AG09319 (cell line): Measurements from ENCODE around the gene SLC44A5.
"Not testable (repeated sequence)": the region's sequence is repeated elsewhere in the genome, so short reads cannot be mapped to it uniquely, and the experiment has no call there.

Experiments
- DNase-seq: peaks from one replicate; pipeline ENCODE4 v3.0.0-alpha.2; 2010; ENCODE audit warnings: low read depth; ENCODE audit errors: extremely low read depth
- TF ChIP-seq, protein P1 (sequence below): IDR thresholded peaks from 2 replicates; pipeline ENCODE4 v1.5.1; 2011; ENCODE audit warnings: low read depth, mild to moderate bottlenecking, inconsistent platforms, low read length, moderate library complexity

Gene SLC44A5

GRCh38 chr1:75611014-75611413, at the start of gene SLC44A5:
TSS of gene SLC44A5 (minus strand) at chr1:75611114. CDS start at chr1:75541447, 69,667 bp downstream.
- TF ChIP-seq, protein P1, sequence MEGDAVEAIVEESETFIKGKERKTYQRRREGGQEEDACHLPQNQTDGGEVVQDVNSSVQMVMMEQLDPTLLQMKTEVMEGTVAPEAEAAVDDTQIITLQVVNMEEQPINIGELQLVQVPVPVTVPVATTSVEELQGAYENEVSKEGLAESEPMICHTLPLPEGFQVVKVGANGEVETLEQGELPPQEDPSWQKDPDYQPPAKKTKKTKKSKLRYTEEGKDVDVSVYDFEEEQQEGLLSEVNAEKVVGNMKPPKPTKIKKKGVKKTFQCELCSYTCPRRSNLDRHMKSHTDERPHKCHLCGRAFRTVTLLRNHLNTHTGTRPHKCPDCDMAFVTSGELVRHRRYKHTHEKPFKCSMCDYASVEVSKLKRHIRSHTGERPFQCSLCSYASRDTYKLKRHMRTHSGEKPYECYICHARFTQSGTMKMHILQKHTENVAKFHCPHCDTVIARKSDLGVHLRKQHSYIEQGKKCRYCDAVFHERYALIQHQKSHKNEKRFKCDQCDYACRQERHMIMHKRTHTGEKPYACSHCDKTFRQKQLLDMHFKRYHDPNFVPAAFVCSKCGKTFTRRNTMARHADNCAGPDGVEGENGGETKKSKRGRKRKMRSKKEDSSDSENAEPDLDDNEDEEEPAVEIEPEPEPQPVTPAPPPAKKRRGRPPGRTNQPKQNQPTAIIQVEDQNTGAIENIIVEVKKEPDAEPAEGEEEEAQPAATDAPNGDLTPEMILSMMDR = no peak
- no peak for DNase-seq

- TF ChIP-seq, protein P1 = no peak
- no peak for DNase-seq
Observed at GRCh38 chr1:75655931-75656330, 45.0 kb upstream of the SLC44A5 start.

DNA sequence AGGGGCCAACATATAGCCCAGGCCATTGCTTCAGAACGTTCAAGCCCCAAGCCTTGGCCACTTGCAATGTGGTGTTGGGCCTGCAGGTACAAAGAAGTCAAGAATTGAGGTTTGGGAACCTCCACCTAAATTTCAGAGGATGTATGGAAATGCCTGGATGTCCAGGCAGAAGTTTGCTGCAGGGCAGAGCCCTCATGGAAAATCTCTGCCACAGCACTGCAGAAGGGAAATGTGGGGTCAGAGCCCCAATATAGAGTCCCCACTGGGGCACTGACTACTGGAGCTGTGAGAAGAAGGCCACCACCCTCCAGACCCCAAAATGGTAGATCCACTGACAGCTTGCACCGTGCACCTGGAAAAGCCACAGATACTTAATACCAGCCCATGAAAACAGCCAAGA, 36.3 kb upstream of the SLC44A5 start:
- not testable (repeated sequence) for DNase-seq

DNA sequence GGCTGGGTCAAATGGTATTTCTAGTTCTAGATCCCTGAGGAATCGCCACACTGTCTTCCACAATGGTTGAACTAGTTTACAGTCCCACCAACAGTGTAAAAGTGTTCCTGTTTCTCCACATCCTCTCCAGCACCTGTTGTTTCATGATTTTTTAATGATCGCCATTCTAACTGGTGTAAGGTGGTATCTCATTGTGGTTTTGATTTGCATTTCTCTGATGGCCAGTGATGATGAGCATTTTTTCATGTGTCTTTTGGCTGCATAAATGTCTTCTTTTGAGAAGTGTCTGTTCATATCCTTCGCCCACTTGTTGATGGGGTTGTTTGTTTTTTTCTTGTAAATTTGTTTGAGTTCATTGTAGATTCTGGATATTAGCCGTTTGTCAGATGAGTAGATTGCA, 34.2 kb upstream of the SLC44A5 start:
- not testable (repeated sequence) for DNase-seq

GRCh38 chr1:75643460-75643859, 32.5 kb upstream of the SLC44A5 start:
- TF ChIP-seq, protein P1 = no peak
- DNase-seq = no peak

GRCh38 chr1:75641325-75641724, 30.4 kb upstream of the SLC44A5 start:
- TF ChIP-seq, protein P1 = no peak
- no peak for DNase-seq

GRCh38 chr1:75640137-75640536, 29.2 kb upstream of the SLC44A5 start:
- TF ChIP-seq, protein P1 = no peak
- no peak for DNase-seq

GRCh38 chr1:75632350-75632949, 21.5 kb upstream of the SLC44A5 start:
- DNase-seq = peak; percentile 15
- TF ChIP-seq, protein P1 = peak; percentile 83
